HepG2 (cell line): ENCODE measurements around the gene PTPRCAP.

ENCODE experiments used
- ATF6 ChIP-seq: sonication (generic); formaldehyde crosslinking; conservative IDR thresholded peaks from 2 replicates; pipeline ENCODE4 v1.4.0; 2020; ENCODE audit warnings: missing genetic modification reagents
- CHD2 ChIP-seq: IDR thresholded peaks from 2 replicates; pipeline ENCODE4 v1.6.1; 2011; ENCODE audit warnings: low read depth, low read length, improper control_type of control experiment
- EZH2 ChIP-seq: conservative IDR thresholded peaks from 2 replicates; pipeline ENCODE4 v1.6.1; 2012; ENCODE audit warnings: mild to moderate bottlenecking, low read depth, low read length, moderate library complexity
- GTF3A ChIP-seq: sonication (generic); formaldehyde crosslinking; conservative IDR thresholded peaks from 2 replicates; pipeline ENCODE4 v1.4.0; 2020; ENCODE audit warnings: mild to moderate bottlenecking, missing genetic modification reagents
- JUN ChIP-seq: sonication (generic); formaldehyde crosslinking; IDR thresholded peaks from 2 replicates; pipeline ENCODE4 v1.4.0; 2020; ENCODE audit warnings: mild to moderate bottlenecking, missing genetic modification reagents
- MAZ ChIP-seq, 2 experiments: sonication (generic) in 1 of 2; formaldehyde crosslinking in 1 of 2; IDR thresholded peaks; 2 replicates each; pipeline versions ENCODE4 v1.5.0 to v1.6.1; 2012 to 2020; ENCODE audit warnings: low read depth in 2 of 2, mild to moderate bottlenecking in 2 of 2, borderline replicate concordance in 1 of 2, improper control_type of control experiment in 1 of 2, low read length in 1 of 2, missing genetic modification reagents in 1 of 2, moderate library complexity in 1 of 2
- PHF8 ChIP-seq: sonication (generic); formaldehyde crosslinking; IDR thresholded peaks from 2 replicates; pipeline ENCODE4 v1.5.0; 2020; ENCODE audit warnings: missing genetic modification reagents
- RXRA ChIP-seq: sonication (generic); formaldehyde crosslinking; IDR thresholded peaks from 2 replicates; pipeline ENCODE4 v1.5.1; 2020; ENCODE audit warnings: missing genetic modification reagents
- ZBTB20 ChIP-seq: sonication (generic); formaldehyde crosslinking; IDR thresholded peaks from 2 replicates; pipeline ENCODE4 v1.8.1; 2023; ENCODE audit warnings: missing genetic modification reagents, low read depth, mild to moderate bottlenecking, borderline replicate concordance
- ZBTB49 ChIP-seq: sonication (generic); formaldehyde crosslinking; IDR thresholded peaks from 2 replicates; pipeline ENCODE4 v1.4.0; 2020; ENCODE audit warnings: missing genetic modification reagents, borderline replicate concordance
- ZNF362 ChIP-seq: sonication (generic); formaldehyde crosslinking; IDR thresholded peaks from 2 replicates; pipeline ENCODE4 v1.4.0; 2020; ENCODE audit warnings: missing genetic modification reagents, mild to moderate bottlenecking, borderline replicate concordance
- ZNF644 ChIP-seq: IDR thresholded peaks from 2 replicates; pipeline ENCODE4 v1.6.1; 2016; ENCODE audit warnings: low read depth
- ZNF660 ChIP-seq: sonication (generic); formaldehyde crosslinking; IDR thresholded peaks from 2 replicates; pipeline ENCODE4 v1.5.1; 2020; ENCODE audit warnings: mild to moderate bottlenecking, low read depth, missing genetic modification reagents, borderline replicate concordance
- ZNF75D ChIP-seq: sonication (generic); formaldehyde crosslinking; IDR thresholded peaks from 2 replicates; pipeline ENCODE4 v1.8.1; 2023; ENCODE audit warnings: missing genetic modification reagents, mild to moderate bottlenecking, borderline replicate concordance

DNA sequence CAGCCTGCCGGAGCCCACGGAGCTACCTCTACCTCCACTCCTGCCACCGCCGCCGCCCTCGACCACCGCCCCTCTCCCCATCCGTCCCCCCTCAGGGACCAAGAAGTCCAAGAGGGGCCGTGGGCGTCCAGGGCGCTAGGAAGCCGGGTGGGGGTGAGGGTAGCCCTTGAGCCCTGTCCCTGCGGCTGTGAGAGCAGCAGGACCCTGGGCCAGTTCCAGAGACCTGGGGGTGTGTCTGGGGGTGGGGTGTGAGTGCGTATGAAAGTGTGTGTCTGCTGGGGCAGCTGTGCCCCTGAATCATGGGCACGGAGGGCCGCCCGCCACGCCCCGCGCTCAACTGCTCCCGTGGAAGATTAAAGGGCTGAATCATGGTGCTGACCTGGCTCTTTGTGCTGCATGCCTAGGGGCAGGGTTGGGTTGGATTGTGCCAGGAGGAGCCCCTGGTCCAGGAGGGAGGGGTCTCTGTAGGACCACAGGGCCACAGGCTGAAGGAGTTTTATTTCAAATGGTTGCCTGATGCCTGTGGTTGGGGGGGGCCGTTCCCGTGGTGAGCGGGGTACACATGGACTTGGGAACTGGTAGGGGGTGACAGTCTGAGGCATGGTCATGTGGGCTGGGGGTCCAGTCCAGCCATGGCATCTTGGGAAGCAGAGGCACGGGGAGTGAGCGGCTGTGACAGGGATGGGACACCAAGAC lies 2.3 kb downstream of the PTPRCAP start:
- no peak for TF ChIP-seq EZH2
- no peak for TF ChIP-seq ATF6 (CRISPR knock-in tag)
- no peak for TF ChIP-seq ZNF362 (CRISPR knock-in tag)
- TF ChIP-seq ZBTB49 (CRISPR knock-in tag) = no peak
- no peak for TF ChIP-seq PHF8
- TF ChIP-seq ZNF644 = no peak
- no peak for TF ChIP-seq GTF3A
- TF ChIP-seq ZNF660 = no peak
- no peak for TF ChIP-seq CHD2
- TF ChIP-seq ZNF75D (CRISPR knock-in tag) = no peak
- no peak for TF ChIP-seq RXRA
- TF ChIP-seq ZBTB20 = no peak
- TF ChIP-seq JUN (CRISPR knock-in tag) = no peak
- no peak for TF ChIP-seq MAZ (IDR thresholded peaks at IDR 0.05; ENCODE audit: borderline replicate concordance, low read depth, low read length)
- TF ChIP-seq MAZ (CRISPR knock-in tag; IDR thresholded peaks at IDR 0.05; ENCODE audit: low read depth) = no peak
